ENCODE measurements around the gene TRIM59. TPM values are rescaled to one million over a fixed set of nuclear protein-coding genes. Genes with fewer than 3 reads are reported as not detected.

TRIM59 gene, protein sequence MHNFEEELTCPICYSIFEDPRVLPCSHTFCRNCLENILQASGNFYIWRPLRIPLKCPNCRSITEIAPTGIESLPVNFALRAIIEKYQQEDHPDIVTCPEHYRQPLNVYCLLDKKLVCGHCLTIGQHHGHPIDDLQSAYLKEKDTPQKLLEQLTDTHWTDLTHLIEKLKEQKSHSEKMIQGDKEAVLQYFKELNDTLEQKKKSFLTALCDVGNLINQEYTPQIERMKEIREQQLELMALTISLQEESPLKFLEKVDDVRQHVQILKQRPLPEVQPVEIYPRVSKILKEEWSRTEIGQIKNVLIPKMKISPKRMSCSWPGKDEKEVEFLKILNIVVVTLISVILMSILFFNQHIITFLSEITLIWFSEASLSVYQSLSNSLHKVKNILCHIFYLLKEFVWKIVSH
- total RNA-seq (2011; cell fraction: chromatin; rRNA removed; ENCODE audit: low replicate concordance): 21.5 and 60.7 TPM in 2 replicates
- 11.2 and 16.4 TPM in 2 replicates for total RNA-seq (2011; cell fraction: nucleolus; rRNA removed)
- 32.6 and 56.4 TPM in 2 replicates for total RNA-seq (2011; cell fraction: nucleoplasm; rRNA removed)
- total RNA-seq (2014; rRNA removed) (20.7 and 22.7 TPM in 2 replicates), total RNA-seq (2014; rRNA removed; fragmentation: Illumina TruSeq; extraction: Trizol) (41.8 and 52.0 TPM in 2 replicates), total RNA-seq (2015; rRNA removed; fragmentation: Illumina TruSeq; extraction: Trizol) (34.8 and 35.6 TPM in 2 replicates), total RNA-seq (2021) (29.9 and 33.0 TPM in 2 replicates), polyA plus RNA-seq (2011; rRNA removed) (44.3 and 47.7 TPM in 2 replicates), polyA plus RNA-seq (2014; fragmentation: Illumina TruSeq; extraction: Trizol) (29.8 and 35.5 TPM in 2 replicates), polyA plus RNA-seq (2014; fragmentation: Nextera tagmentation; extraction: Ambion mirVana) (100 to 1,000 TPM in 1 of 2 experiments, 10 to 100 TPM in 1; 34.1 to 101 TPM), polyA plus RNA-seq (2014; rRNA removed) (16.4 and 16.8 TPM in 2 replicates), polyA minus RNA-seq (2011; rRNA and poly(A)+ RNA removed) (41.9 and 51.8 TPM in 2 replicates), Bru-seq, nascent RNA (percentile 94 among the genes with signal in this experiment), BruChase-seq, experiment 1, labeled RNA remaining after a 2-hour chase (percentile 96 among the genes with signal in this experiment), BruChase-seq, experiment 2, labeled RNA remaining after a 6-hour chase (percentile 96 among the genes with signal in this experiment)
- polyA plus RNA-seq (2011; cell fraction: cytosol; rRNA removed): 7.5 and 16.2 TPM in 2 replicates
- 17.6 and 24.2 TPM in 2 replicates for polyA plus RNA-seq (2011; cell fraction: nucleus; rRNA removed)
- polyA plus RNA-seq (2012): 18.5 and 20.9 TPM in 2 replicates
- polyA minus RNA-seq (2011; cell fraction: cytosol; rRNA and poly(A)+ RNA removed): 16.0 and 29.1 TPM in 2 replicates
- 15.1 and 25.3 TPM in 2 replicates for polyA minus RNA-seq (2011; cell fraction: nucleus; rRNA and poly(A)+ RNA removed)
- long read RNA-seq, experiment 1, transcript TRIM59-201 (3 exons, 3,867 nt): major isoform, 7 of 55 reads
- long read RNA-seq, experiment 1, partial matches to known transcripts: 1 of 55 reads
- long read RNA-seq, experiment 1, other reads (novel, unspliced or antisense): 40 of 55 reads
- long read RNA-seq, experiment 2, partial matches to known transcripts: 0 of 14 reads
- long read RNA-seq, experiment 2, other reads (novel, unspliced or antisense): 13 of 14 reads
- long read RNA-seq, experiment 3, transcript TRIM59-201 (3 exons, 3,867 nt): major isoform, 6 of 36 reads
- long read RNA-seq, experiment 3, partial matches to known transcripts: 0 of 36 reads
- long read RNA-seq, experiment 3, other reads (novel, unspliced or antisense): 28 of 36 reads

DNA sequence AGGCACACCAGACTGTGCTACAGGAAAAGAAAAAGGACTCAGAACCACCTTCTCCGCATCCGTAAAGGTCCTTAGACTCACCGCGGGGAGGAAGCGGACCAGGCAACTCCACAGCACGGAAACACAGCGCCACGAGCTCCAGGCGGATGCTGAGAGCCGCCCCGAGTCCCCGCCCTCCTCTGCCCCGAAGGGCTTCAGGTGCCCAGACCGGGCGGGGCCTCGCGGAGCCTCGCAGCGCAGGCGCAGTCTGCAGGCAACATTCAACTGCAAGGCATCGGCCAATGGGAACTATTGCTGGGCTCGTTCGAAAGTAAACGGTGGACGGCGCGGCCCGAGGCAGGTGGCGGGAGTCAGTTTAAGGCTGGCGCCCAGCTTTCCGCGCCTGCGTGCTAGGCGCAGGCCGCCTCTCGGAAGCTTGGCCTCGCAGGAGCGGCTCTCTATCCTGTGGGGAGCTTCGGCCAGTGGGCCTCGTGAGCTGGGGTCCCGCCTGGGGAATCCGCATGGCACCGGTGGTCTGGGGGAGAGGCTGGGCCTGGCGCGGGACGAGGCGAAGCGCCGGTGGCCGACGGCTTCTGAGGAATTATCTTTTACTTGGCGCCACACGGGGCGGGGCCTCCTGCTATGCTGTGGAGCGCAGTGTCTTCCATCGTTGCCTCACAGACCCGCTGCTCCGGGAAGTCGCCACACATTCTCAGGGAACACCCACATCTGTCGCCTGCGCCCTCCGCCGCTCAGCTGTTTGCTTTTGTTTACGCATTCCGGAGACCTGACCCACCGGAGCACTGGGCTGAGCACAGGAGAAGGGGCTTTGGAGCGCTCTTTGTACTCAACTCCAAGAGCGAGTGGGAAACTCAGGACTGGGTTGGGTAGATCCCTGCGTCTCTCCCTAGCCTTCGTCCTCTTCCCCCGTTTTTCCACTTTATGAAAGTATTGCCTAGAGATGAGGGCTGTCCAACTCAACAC lies at the start of gene TRIM59:
Gene TRIM59, minus strand, starts transcription at position 151 of the 963 bp plus-strand sequence. CDS start 10,603 bp downstream, outside the sequence.
- ChIA-PET POLR2A (interaction anchor here (0.5 to 5.2 kb wide), 24 partner anchors 8 to 974 kb away, joined by 3 to 51 read pairs (median 5); no protein-coding TSS in a partner anchor), CTCF (ENCODE audit: low intra/inter-chr PET ratio) (no interaction called here)
- H3K4me3 ChIP-seq: peak within 1 kb of the TSS; percentile 67
- FAIRE-seq (peak; percentile 93), ATAC-seq (peak; percentile 86), DNase-seq (ENCODE audit: extremely low read depth in 1 of 4, low spot score in 3 of 4) (peak; percentile 97 to 99 (median 98))
- peaks cover 18% of the 10 kb centered on the region for H3K36me3 ChIP-seq (ENCODE audit: control insufficient read depth, insufficient read depth, low read length)
- H3K27me3 ChIP-seq (ENCODE audit: control insufficient read depth in 2 of 2, insufficient read depth in 2 of 2, low read length in 2 of 2): no peaks in the 10 kb centered on the region
- peaks cover 18 to 39% of the 10 kb centered on the region in 2 experiments for H3K4me1 ChIP-seq (replicated peaks in 1 of 2; ENCODE audit: control insufficient read depth in 2 of 2, insufficient read depth in 2 of 2, low read length in 2 of 2)
- peak within 1 kb of the TSS; percentile 94 for H3K4me2 ChIP-seq (ENCODE audit: insufficient read depth, low read length)
- peak within 1 kb of the TSS; percentile 92 for H2AFZ ChIP-seq (ENCODE audit: low read depth, low read length)
- H3K9ac ChIP-seq (ENCODE audit: insufficient read depth in 1 of 2, low read depth in 2 of 2, low read length in 2 of 2): peak within 1 kb of the TSS; percentile 97 to 99
- WGBS (ENCODE audit: insufficient coverage, low coverage, missing lambda C conversion rate): under 1% methylated on average over 63 of the region's 71 CpGs
- peaks cover 56% of the 10 kb centered on the region for H3K79me2 ChIP-seq (ENCODE audit: control insufficient read depth, insufficient read depth, low read length)
- H3K27ac ChIP-seq (ENCODE audit: extremely low read depth, low read depth, low read length): peak within 1 kb of the TSS; percentile 98
- in situ Hi-C loops (cut with MboI) (loop anchor here (25.0 kb wide), 1 partner anchor 563 kb away; no protein-coding TSS in a partner anchor), intact Hi-C loops (cut with micrococcal nuclease) (loop anchor here (1.0 to 5.0 kb wide), 4 partner anchors 37 to 772 kb away; partner anchors contain the start of gene NMD3)
- TSS peak; percentile 91 for BruUV-seq (replicated peaks)
- H4K20me1 ChIP-seq (replicated peaks; ENCODE audit: control insufficient read depth, insufficient read depth, low read length): no peaks in the 10 kb centered on the region
- H3K9me1 ChIP-seq (ENCODE audit: control insufficient read depth, insufficient read depth, low read length): no peaks in the 10 kb centered on the region
- no peaks in the 10 kb centered on the region for H3K9me3 ChIP-seq (replicated peaks; ENCODE audit: control insufficient read depth, insufficient read depth, low read depth, low read length)
- TF ChIP-seq ILK (tag; IDR thresholded peaks at IDR 0.05; ENCODE audit: borderline replicate concordance, low read depth) (no peak), POLR2AphosphoS2 (IDR thresholded peaks at IDR 0.05; ENCODE audit: low read length) (no peak), SMAD2 (IDR thresholded peaks at IDR 0.05; ENCODE audit: low read depth, low read length) (no peak), E2F4 (CRISPR knock-in tag; IDR thresholded peaks at IDR 0.05; ENCODE audit: low read depth) (peak; percentile 100), ATF1 (CRISPR knock-in tag; IDR thresholded peaks at IDR 0.05) (no peak), ATF1 (tag; IDR thresholded peaks at IDR 0.05) (peak; percentile 83), SETDB1 (IDR thresholded peaks at IDR 0.05; ENCODE audit: low read length) (no peak), NFIX (CRISPR knock-in tag; IDR thresholded peaks at IDR 0.05; ENCODE audit: low read depth) (no peak), TRIM25 (IDR thresholded peaks at IDR 0.05; ENCODE audit: borderline replicate concordance) (no peak), POLR2H (tag; IDR thresholded peaks at IDR 0.05; ENCODE audit: low read depth) (peak; percentile 90), KAT7 (CRISPR knock-in tag; IDR thresholded peaks at IDR 0.05; ENCODE audit: borderline replicate concordance) (peak; percentile 96)
